ENCODE measurements around the gene ELAC2.

DNA sequence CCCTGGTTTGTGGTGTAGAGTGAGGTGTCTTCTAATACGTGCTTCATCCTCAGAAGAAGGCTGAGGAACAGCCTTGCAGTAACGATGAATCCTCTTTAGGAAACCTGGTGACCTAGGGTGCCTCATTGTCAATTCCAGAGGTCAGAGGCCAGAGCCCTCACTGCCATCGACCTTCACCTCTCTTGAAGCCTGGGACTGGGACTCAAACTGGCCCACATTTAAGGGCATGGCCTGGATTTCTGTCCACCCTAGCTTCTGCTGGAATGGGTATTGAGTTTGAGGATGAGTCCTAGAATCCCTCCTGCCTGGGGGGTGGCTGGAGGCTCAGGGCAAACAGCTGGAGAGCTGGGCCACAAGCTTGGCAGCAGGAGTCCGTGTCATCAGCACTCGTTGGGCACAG, 38.6 kb downstream of the ELAC2 start:
- TF ChIP-seq, protein P1, sequence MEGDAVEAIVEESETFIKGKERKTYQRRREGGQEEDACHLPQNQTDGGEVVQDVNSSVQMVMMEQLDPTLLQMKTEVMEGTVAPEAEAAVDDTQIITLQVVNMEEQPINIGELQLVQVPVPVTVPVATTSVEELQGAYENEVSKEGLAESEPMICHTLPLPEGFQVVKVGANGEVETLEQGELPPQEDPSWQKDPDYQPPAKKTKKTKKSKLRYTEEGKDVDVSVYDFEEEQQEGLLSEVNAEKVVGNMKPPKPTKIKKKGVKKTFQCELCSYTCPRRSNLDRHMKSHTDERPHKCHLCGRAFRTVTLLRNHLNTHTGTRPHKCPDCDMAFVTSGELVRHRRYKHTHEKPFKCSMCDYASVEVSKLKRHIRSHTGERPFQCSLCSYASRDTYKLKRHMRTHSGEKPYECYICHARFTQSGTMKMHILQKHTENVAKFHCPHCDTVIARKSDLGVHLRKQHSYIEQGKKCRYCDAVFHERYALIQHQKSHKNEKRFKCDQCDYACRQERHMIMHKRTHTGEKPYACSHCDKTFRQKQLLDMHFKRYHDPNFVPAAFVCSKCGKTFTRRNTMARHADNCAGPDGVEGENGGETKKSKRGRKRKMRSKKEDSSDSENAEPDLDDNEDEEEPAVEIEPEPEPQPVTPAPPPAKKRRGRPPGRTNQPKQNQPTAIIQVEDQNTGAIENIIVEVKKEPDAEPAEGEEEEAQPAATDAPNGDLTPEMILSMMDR (IDR thresholded peaks at IDR 0.05), result no peak
- TF ChIP-seq POLR2A (IDR thresholded peaks at IDR 0.05), result no peak

Measured in Peyer's patch (tissue), 4 donors.